GM19438 (cell line): ENCODE measurements around the gene PCBP3.

Source experiments
- ATAC-seq: cut with Tn5 transposase; IDR thresholded peaks from one replicate; pipeline ENCODE4 v1.9.1; 2021; ENCODE audit warnings: low read depth; ENCODE audit not compliant: unreplicated experiment

PCBP3 gene

GRCh38 chr21:45916011-45916840, 272.7 kb downstream of the PCBP3 start:
- ATAC-seq = no peak

- no peak for ATAC-seq
These were observed 273.7 kb downstream of the PCBP3 start for GRCh38 chr21:45917241-45917640.

- ATAC-seq = no peak
These were observed 274.5 kb downstream of the PCBP3 start for GRCh38 chr21:45918011-45918410.

GRCh38 chr21:45918835-45919447, 275.4 kb downstream of the PCBP3 start:
- ATAC-seq = no peak

GRCh38 chr21:45919593-45919992, 276.1 kb downstream of the PCBP3 start:
- no peak for ATAC-seq

GRCh38 chr21:45920824-45921600, 277.5 kb downstream of the PCBP3 start:
- no peak for ATAC-seq

- no peak for ATAC-seq
These were observed 278.4 kb downstream of the PCBP3 start for GRCh38 chr21:45921917-45922316.

GRCh38 chr21:45922648-45923047, 279.1 kb downstream of the PCBP3 start:
- no peak for ATAC-seq

GRCh38 chr21:45923146-45923545, 279.6 kb downstream of the PCBP3 start:
- no peak for ATAC-seq

- no peak for ATAC-seq
These were observed 282.8 kb downstream of the PCBP3 start for GRCh38 chr21:45926281-45926680.

GRCh38 chr21:45927032-45927431, 283.5 kb downstream of the PCBP3 start:
- ATAC-seq = no peak

GRCh38 chr21:45927851-45928850, 284.6 kb downstream of the PCBP3 start:
- no peak for ATAC-seq

- ATAC-seq = no peak
These were observed 285.9 kb downstream of the PCBP3 start for GRCh38 chr21:45929449-45929848.

- ATAC-seq = no peak
These were observed 286.8 kb downstream of the PCBP3 start for GRCh38 chr21:45930231-45930760.

GRCh38 chr21:45930792-45931191, 287.3 kb downstream of the PCBP3 start:
- no peak for ATAC-seq

- ATAC-seq = no peak
These were observed 288.0 kb downstream of the PCBP3 start for GRCh38 chr21:45931397-45931969.

GRCh38 chr21:45932922-45933502, 289.5 kb downstream of the PCBP3 start:
- no peak for ATAC-seq

- no peak for ATAC-seq
These were observed 290.6 kb downstream of the PCBP3 start for GRCh38 chr21:45934085-45934484.

GRCh38 chr21:45934554-45934953, 291.0 kb downstream of the PCBP3 start:
- ATAC-seq = no peak
